SK-N-SH (cell line): Measurements from ENCODE around the gene SCAF11. TPM values are rescaled to one million over a fixed set of nuclear protein-coding genes. Genes with fewer than 3 reads are reported as not detected.

ENCODE experiments used
- CTCF ChIA-PET: fragments of 300-600, 350-600 bp; formaldehyde crosslinking; extraction: SDS; loops from one replicate; lab custom pipeline; 2021; lab: Yijun Ruan, JAX
- POLR2A ChIA-PET: fragments of 350-600 bp; sonication (Branson Sonifier 250); formaldehyde crosslinking; extraction: SDS; loops from one replicate; lab custom pipeline; 2020; ENCODE audit warnings: antibody characterized with exemption, inconsistent platforms; lab: Yijun Ruan, JAX
- DNase-seq: peaks from one replicate; pipeline ENCODE4 v3.0.0; 2012
- H2AFZ ChIP-seq: fragments of 200-600 bp; sonication (generic); 2 replicates; pipeline ENCODE4 v1.8.1; 2016; ENCODE audit warnings: antibody characterized with exemption, mild to moderate bottlenecking, low read depth
- H3F3A ChIP-seq: fragments of 200-600 bp; sonication (generic); replicated peaks from 2 replicates; pipeline ENCODE3; 2016; ENCODE audit warnings: antibody characterized with exemption, mild to moderate bottlenecking; ENCODE audit not compliant: insufficient read depth
- H3K27ac ChIP-seq, 2 experiments: fragments of 200-500 bp in 1 of 2; fragments of 200-600 bp in 1 of 2; sonication (Bioruptor generic) in 1 of 2; sonication (generic), shearing (Covaris generic) in 1 of 2; 2 replicates each; pipeline versions ENCODE4 v1.5.1 to v1.6.1; 2014 to 2016; ENCODE audit warnings: low read depth in 2 of 2, inconsistent platforms in 1 of 2, low read length in 1 of 2, mild to moderate bottlenecking in 1 of 2, mixed read lengths in 1 of 2
- H3K27me3 ChIP-seq: fragments of 200-600 bp; sonication (generic), shearing (Covaris generic); 2 replicates; pipeline ENCODE4 v1.6.1; 2016; ENCODE audit warnings: mixed run types; ENCODE audit not compliant: insufficient read depth
- H3K36me3 ChIP-seq, 2 experiments: fragments of 200-500 bp in 1 of 2; fragments of 200-600 bp in 1 of 2; sonication (Bioruptor generic) in 1 of 2; sonication (generic) in 1 of 2; replicated peaks in 1 of 2; 2 replicates each; pipeline versions ENCODE3 to v1.5.1; 2014 to 2016; ENCODE audit warnings: low read length in 1 of 2, mild to moderate bottlenecking in 1 of 2; ENCODE audit not compliant: insufficient read depth in 2 of 2, control insufficient read depth in 1 of 2
- H3K4me1 ChIP-seq, 2 experiments: fragments of 200-500 bp in 1 of 2; fragments of 200-600 bp in 1 of 2; sonication (Bioruptor generic) in 1 of 2; sonication (generic), shearing (Covaris generic) in 1 of 2; 2 replicates each; pipeline versions ENCODE4 v1.5.1 to v1.6.1; 2014 to 2016; ENCODE audit warnings: low read depth in 1 of 2, low read length in 1 of 2, mixed run types in 1 of 2; ENCODE audit not compliant: insufficient read depth in 2 of 2, control insufficient read depth in 1 of 2
- H3K4me2 ChIP-seq: fragments of 200-600 bp; sonication (generic), shearing (Covaris generic); 2 replicates; pipeline ENCODE4 v1.6.1; 2017; ENCODE audit warnings: mixed run types
- H3K4me3 ChIP-seq, 2 experiments: fragments of 200-500 bp in 1 of 2; fragments of 200-600 bp in 1 of 2; sonication (Bioruptor generic) in 1 of 2; sonication (generic), shearing (Covaris generic) in 1 of 2; 2 replicates each; pipeline versions ENCODE4 v1.5.1 to v1.8.1; 2014 to 2016; ENCODE audit warnings: low read depth in 2 of 2, inconsistent platforms in 1 of 2, low read length in 1 of 2, mild to moderate bottlenecking in 1 of 2, mixed read lengths in 1 of 2, moderate library complexity in 1 of 2
- H3K79me2 ChIP-seq: fragments of 200-600 bp; sonication (generic); 2 replicates; pipeline ENCODE4 v1.8.1; 2017; ENCODE audit warnings: mild to moderate bottlenecking; ENCODE audit not compliant: insufficient read depth
- H3K9ac ChIP-seq: fragments of 200-600 bp; sonication (generic); 2 replicates; pipeline ENCODE4 v1.6.1; 2017; ENCODE audit warnings: mixed run types
- H3K9me2 ChIP-seq: fragments of 200-600 bp; sonication (generic); 2 replicates; pipeline ENCODE4 v1.6.1; 2017; ENCODE audit warnings: mixed run types
- H3K9me3 ChIP-seq: fragments of 200-600 bp; sonication (generic); 2 replicates; pipeline ENCODE4 v1.6.1; 2017; ENCODE audit warnings: mixed run types, mild to moderate bottlenecking, moderate library complexity
- H4K20me1 ChIP-seq: fragments of 200-600 bp; sonication (generic); 2 replicates; pipeline ENCODE4 v1.6.1; 2017; ENCODE audit warnings: mild to moderate bottlenecking, mixed run types; ENCODE audit not compliant: insufficient read depth
- CHD2 ChIP-seq: fragments of 150-350 bp; IDR thresholded peaks from 2 replicates; pipeline ENCODE4 v1.6.1; 2018; ENCODE audit warnings: low read length; ENCODE audit not compliant: partially characterized antibody
- CTCF ChIP-seq: fragments of 200-600 bp; sonication (generic); IDR thresholded peaks from 2 replicates; pipeline ENCODE4 v1.6.1; 2017; ENCODE audit warnings: antibody characterized with exemption, mild to moderate bottlenecking, moderate library complexity
- ELF1 ChIP-seq: IDR thresholded peaks from 2 replicates; pipeline ENCODE4 v1.4.0; 2012
- EP300 ChIP-seq, 2 experiments: IDR thresholded peaks; 2 replicates each; pipeline versions ENCODE4 v1.4.0 to v1.6.1; 2012; ENCODE audit warnings: borderline replicate concordance in 1 of 2, low read depth in 1 of 2, low read length in 1 of 2
- EZH2phosphoT487 ChIP-seq: fragments of 200-600 bp; sonication (generic); IDR thresholded peaks from 2 replicates; pipeline ENCODE4 v1.6.1; 2017; ENCODE audit warnings: low read depth, mixed run types, mild to moderate bottlenecking, antibody characterized with exemption, moderate library complexity, borderline replicate concordance
- FOSL2 ChIP-seq: IDR thresholded peaks from 2 replicates; pipeline ENCODE4 v1.4.0; 2012; ENCODE audit warnings: low read depth, mild to moderate bottlenecking, moderate library complexity, borderline replicate concordance
- FOXM1 ChIP-seq: IDR thresholded peaks from 2 replicates; pipeline ENCODE4 v1.4.0; 2012; ENCODE audit warnings: low read depth, mild to moderate bottlenecking
- IRF3 ChIP-seq: fragments of 150-350 bp; IDR thresholded peaks from 2 replicates; pipeline ENCODE4 v1.6.1; 2016; ENCODE audit warnings: mild to moderate bottlenecking, low read depth, low read length
- JUND ChIP-seq: IDR thresholded peaks from 2 replicates; pipeline ENCODE4 v1.4.0; 2012
- MAX ChIP-seq: IDR thresholded peaks from 2 replicates; pipeline ENCODE4 v1.4.0; 2012; ENCODE audit warnings: low read depth
- MEF2A ChIP-seq: IDR thresholded peaks from 2 replicates; pipeline ENCODE4 v1.4.0; 2012; ENCODE audit warnings: low read depth, borderline replicate concordance
- NRF1 ChIP-seq: IDR thresholded peaks from 2 replicates; pipeline ENCODE4 v1.6.1; 2012; ENCODE audit warnings: low read depth, mild to moderate bottlenecking, low read length
- RAD21 ChIP-seq: IDR thresholded peaks from 2 replicates; pipeline ENCODE4 v1.6.1; 2012; ENCODE audit warnings: mild to moderate bottlenecking, low read length
- REST ChIP-seq: IDR thresholded peaks from 2 replicates; pipeline ENCODE4 v1.6.1; 2012; ENCODE audit warnings: mild to moderate bottlenecking, low read depth, low read length, moderate library complexity
- RFX5 ChIP-seq: IDR thresholded peaks from 2 replicates; pipeline ENCODE4 v1.6.1; 2012; ENCODE audit warnings: mild to moderate bottlenecking, improper control_type of control experiment, low read length
- RXRA ChIP-seq: IDR thresholded peaks from 2 replicates; pipeline ENCODE4 v1.4.0; 2012; ENCODE audit warnings: low read depth, mild to moderate bottlenecking, borderline replicate concordance
- SIN3A ChIP-seq: IDR thresholded peaks from 2 replicates; pipeline ENCODE4 v1.6.1; 2012; ENCODE audit warnings: low read depth, mild to moderate bottlenecking, low read length, moderate library complexity, borderline replicate concordance
- SMC3 ChIP-seq: IDR thresholded peaks from 2 replicates; pipeline ENCODE4 v1.6.1; 2012; ENCODE audit warnings: low read depth, low read length, improper control_type of control experiment
- TAF1 ChIP-seq: IDR thresholded peaks from 2 replicates; pipeline ENCODE4 v1.6.1; 2012; ENCODE audit warnings: low read depth, mild to moderate bottlenecking, low read length, moderate library complexity, borderline replicate concordance
- TCF12 ChIP-seq: IDR thresholded peaks from 2 replicates; pipeline ENCODE4 v1.4.0; 2012
- USF1 ChIP-seq: IDR thresholded peaks from 2 replicates; pipeline ENCODE4 v1.4.0; 2012; ENCODE audit warnings: low read depth, borderline replicate concordance
- USF2 ChIP-seq: fragments of 150-350 bp; IDR thresholded peaks from 2 replicates; pipeline ENCODE4 v1.6.1; 2017; ENCODE audit warnings: antibody characterized with exemption, low read length, low read depth, borderline replicate concordance
- YY1 ChIP-seq: IDR thresholded peaks from 2 replicates; pipeline ENCODE4 v1.4.0; 2012; ENCODE audit warnings: low read depth, mild to moderate bottlenecking
- WGBS: methylation state at CpG from one replicate; pipeline ENCODE4 v1.1.6; 2017; ENCODE audit warnings: low lambda C conversion rate; 5-methylcytosine and 5-hydroxymethylcytosine counted together
- polyA plus RNA-seq, 3 experiments: library from polyadenylated mRNA; depleted of rRNA; stranded (reverse); fragments of >200 nt; gene quantifications; 2 replicates each; pipeline ENCODE4 v1.2.3, GENCODE V29; 2012

SCAF11 gene
- 26.1 and 32.3 TPM in 2 replicates for polyA plus RNA-seq (2012; rRNA removed)
- 29.8 and 33.2 TPM in 2 replicates for polyA plus RNA-seq (2012; cell fraction: cytosol; rRNA removed)
- 34.5 and 54.7 TPM in 2 replicates for polyA plus RNA-seq (2012; cell fraction: nucleus; rRNA removed)

GRCh38 chr12:45990468-45991283 is at the start of gene SCAF11:
SCAF11 (minus strand) TSS chr12:45990574; CDS start chr12:45964167, 26,407 bp downstream.
- WGBS = under 1% methylated on average over 46 of the region's 54 CpGs
- ChIA-PET CTCF (interaction anchor here (0.5 to 3.5 kb wide), 23 partner anchors 9 to 807 kb away, joined by 3 to 19 read pairs (median 4); partner anchors contain the start of gene ARID2), POLR2A (interaction anchor here (1.2 to 1.6 kb wide), 3 partner anchors 10 to 278 kb away, joined by 3 to 4 read pairs (median 4); partner anchors contain the start of gene SLC38A1)
- Histone ChIP-seq H3K9ac (peak within 1 kb of the TSS; percentile 99), H3K27me3 (no peaks in the 10 kb centered on the region), H3K9me3 (no peaks in the 10 kb centered on the region), H2AFZ (peak within 1 kb of the TSS; percentile 88), H3K4me1 (peaks cover 7 to 13% of the 10 kb centered on the region in 2 experiments; a peak in 3 of 4 replicates), H3K4me3 (peak within 1 kb of the TSS; percentile 91 to 94), H3K36me3 (peaks cover 8 to 15% of the 10 kb centered on the region in 2 experiments), H3F3A (peaks cover 15% of the 10 kb centered on the region), H3K4me2 (peak within 1 kb of the TSS; percentile 94), H4K20me1 (peaks cover 35% of the 10 kb centered on the region), H3K79me2 (peaks cover 46% of the 10 kb centered on the region), H3K9me2 (no peaks in the 10 kb centered on the region), H3K27ac (peak within 1 kb of the TSS; percentile 97 to 98)
- peak; percentile 95 for DNase-seq
- TF ChIP-seq FOSL2 (no peak), REST (peak; percentile 7; the same call in 1 of the 2 replicates), YY1 (peak; percentile 3; the same call in 1 of the 2 replicates), RXRA (no peak), NRF1 (peak; percentile 98), MAX (peak; percentile 97), USF1 (peak; percentile 86), SIN3A (peak; percentile 95), SMC3 (peak; percentile 70), ELF1 (no peak), USF2 (peak; percentile 55; the same call in 1 of the 2 replicates), EZH2phosphoT487 (no peak), TCF12 (no peak; the same call in 1 of the 2 replicates), RFX5 (no peak), IRF3 (no peak), EP300 (IDR thresholded peaks at IDR 0.05; ENCODE audit: borderline replicate concordance in 1 of 2, low read depth in 1 of 2, low read length in 1 of 2) (peak; percentile 9 to 65; a peak in 3 of 4 replicates), JUND (no peak), RAD21 (peak; percentile 92), TAF1 (peak; percentile 47), FOXM1 (no peak), CHD2 (peak; percentile 95), CTCF (peak; percentile 89), MEF2A (no peak)
